Ishikawa (cell line): ENCODE measurements around the gene CHCHD5.

Experiments used
- CEBPB ChIP-seq: IDR thresholded peaks from 2 replicates; pipeline ENCODE4 v1.6.1; 2012
- CREB1 ChIP-seq: IDR thresholded peaks from 2 replicates; pipeline ENCODE4 v1.6.1; 2012; ENCODE audit warnings: low read depth
- EGR1 ChIP-seq: IDR thresholded peaks from 2 replicates; pipeline ENCODE4 v1.6.1; 2012
- EP300 ChIP-seq: IDR thresholded peaks from 2 replicates; pipeline ENCODE4 v1.6.1; 2012; ENCODE audit warnings: borderline replicate concordance
- FOXM1 ChIP-seq: IDR thresholded peaks from 2 replicates; pipeline ENCODE4 v1.6.1; 2012; ENCODE audit warnings: low read depth, borderline replicate concordance
- MAX ChIP-seq: IDR thresholded peaks from 2 replicates; pipeline ENCODE4 v1.6.1; 2012
- NFIC ChIP-seq: IDR thresholded peaks from 2 replicates; pipeline ENCODE4 v1.6.1; 2012
- RAD21 ChIP-seq: IDR thresholded peaks from 2 replicates; pipeline ENCODE4 v1.6.1; 2012; ENCODE audit warnings: low read depth
- REST ChIP-seq: IDR thresholded peaks from 2 replicates; pipeline ENCODE4 v1.6.1; 2012; ENCODE audit warnings: low read depth, mild to moderate bottlenecking
- TAF1 ChIP-seq: IDR thresholded peaks from 2 replicates; pipeline ENCODE4 v1.6.1; 2012; ENCODE audit warnings: low read depth, mild to moderate bottlenecking
- TCF12 ChIP-seq: IDR thresholded peaks from 2 replicates; pipeline ENCODE4 v1.6.1; 2012; ENCODE audit warnings: low read depth
- TEAD4 ChIP-seq: IDR thresholded peaks from 2 replicates; pipeline ENCODE4 v1.6.1; 2012
- YY1 ChIP-seq: IDR thresholded peaks from 2 replicates; pipeline ENCODE4 v1.6.1; 2012; ENCODE audit warnings: low read depth
- ZBTB7A ChIP-seq: IDR thresholded peaks from 2 replicates; pipeline ENCODE4 v1.6.1; 2012; ENCODE audit warnings: low read depth
- TF ChIP-seq, protein P1 (sequence below): IDR thresholded peaks from 2 replicates; pipeline ENCODE4 v1.6.1; 2012

CHCHD5 gene

DNA sequence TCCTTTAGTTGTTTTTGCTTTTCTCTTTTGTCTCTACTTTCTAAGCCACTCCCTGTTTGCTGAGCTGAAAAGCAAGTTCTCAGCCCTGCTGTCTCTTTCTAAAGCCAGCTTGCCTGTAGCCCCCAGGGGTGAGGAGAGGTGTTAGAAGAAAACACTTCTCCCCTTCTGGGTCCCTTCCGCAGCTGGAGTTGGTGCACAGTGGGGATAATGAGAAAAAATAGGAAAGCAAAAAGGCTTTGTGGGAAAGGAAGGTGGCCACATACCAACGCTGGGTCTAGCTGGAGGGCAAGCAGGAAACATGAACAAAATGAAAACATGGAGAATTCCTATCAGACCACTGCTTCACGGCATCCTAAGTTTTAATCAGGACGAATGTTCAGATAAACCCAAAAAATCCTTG lies 45.9 kb downstream of the CHCHD5 start:
- TF ChIP-seq TCF12 (no peak), RAD21 (no peak), NFIC (no peak), EP300 (no peak), TEAD4 (no peak), YY1 (no peak), CEBPB (no peak), FOXM1 (no peak), ZBTB7A (no peak), REST (no peak), EGR1 (no peak), TAF1 (no peak), MAX (no peak), CREB1 (no peak)
- TF ChIP-seq, protein P1, sequence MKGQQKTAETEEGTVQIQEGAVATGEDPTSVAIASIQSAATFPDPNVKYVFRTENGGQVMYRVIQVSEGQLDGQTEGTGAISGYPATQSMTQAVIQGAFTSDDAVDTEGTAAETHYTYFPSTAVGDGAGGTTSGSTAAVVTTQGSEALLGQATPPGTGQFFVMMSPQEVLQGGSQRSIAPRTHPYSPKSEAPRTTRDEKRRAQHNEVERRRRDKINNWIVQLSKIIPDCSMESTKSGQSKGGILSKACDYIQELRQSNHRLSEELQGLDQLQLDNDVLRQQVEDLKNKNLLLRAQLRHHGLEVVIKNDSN, result no peak

GRCh38 chr2:112633708-112634107 lies 49.3 kb downstream of the CHCHD5 start:
- TF ChIP-seq, protein P1, result no peak
- TF ChIP-seq CEBPB, result no peak
- TF ChIP-seq EGR1, result no peak
- TF ChIP-seq MAX, result no peak
- no peak for TF ChIP-seq FOXM1
- TF ChIP-seq TEAD4, result no peak
- no peak for TF ChIP-seq EP300
- no peak for TF ChIP-seq NFIC
- TF ChIP-seq REST, result no peak
- no peak for TF ChIP-seq TAF1
- no peak for TF ChIP-seq TCF12

GRCh38 chr2:112634153-112634873 lies 49.9 kb downstream of the CHCHD5 start:
- TF ChIP-seq FOXM1 (no peak), YY1 (no peak), CREB1 (no peak), CEBPB (no peak), ZBTB7A (no peak), REST (no peak), TEAD4 (no peak), MAX (no peak), EGR1 (no peak), NFIC (no peak), RAD21 (no peak)
- TF ChIP-seq, protein P1, result no peak

DNA sequence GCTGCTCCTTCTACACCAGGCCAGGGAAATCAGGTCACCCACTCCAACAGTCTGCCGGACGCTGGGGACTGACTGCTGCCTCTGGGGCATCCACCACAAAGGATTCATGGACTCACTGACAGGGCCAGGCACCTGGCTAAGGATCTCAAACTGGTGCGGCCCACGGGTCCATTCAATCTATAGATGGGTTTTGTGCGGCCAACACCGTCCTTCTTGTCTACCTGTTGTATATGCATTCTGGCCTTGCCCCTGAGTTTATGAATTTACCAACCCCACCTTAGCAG lies 50.4 kb downstream of the CHCHD5 start:
- TF ChIP-seq ZBTB7A (no peak), CEBPB (no peak), RAD21 (no peak), YY1 (no peak), REST (no peak), CREB1 (no peak), NFIC (no peak), TAF1 (no peak), MAX (no peak), EP300 (no peak), TCF12 (no peak), FOXM1 (no peak), TEAD4 (no peak), EGR1 (no peak)
- TF ChIP-seq, protein P1, result no peak
